Esophagus squamous epithelium (tissue), 4 donors: Measurements from ENCODE around the gene TLNRD1.

Source experiments
- CTCF ChIP-seq, 6 experiments: fragments of 450-650 bp in 4 of 6; fragments of 200-600 bp in 2 of 6; sonication (generic) in 2 of 6; IDR thresholded peaks; one replicate each; pipeline ENCODE4 v1.5.1; 2016 to 2019; ENCODE audit warnings: antibody characterized with exemption in 6 of 6, mild to moderate bottlenecking in 4 of 6, moderate library complexity in 4 of 6
- POLR2A ChIP-seq, 4 donors: fragments of 450-650 bp; IDR thresholded peaks; one replicate each; pipeline ENCODE4 v1.6.1; 2017; ENCODE audit warnings: antibody characterized with exemption in 4 of 4, mild to moderate bottlenecking in 4 of 4, moderate library complexity in 3 of 4

- TF ChIP-seq POLR2A (IDR thresholded peaks at IDR 0.05) (no peak), CTCF (IDR thresholded peaks at IDR 0.05) (no peak)
These were observed 49.1 kb downstream of the TLNRD1 start for GRCh38 chr15:81049835-81050234.
